ENCODE measurements around the gene RCN2.
"Not testable (repeated sequence)": the region's sequence is repeated elsewhere in the genome, so short reads cannot be mapped to it uniquely, and the experiment has no call there.

DNA sequence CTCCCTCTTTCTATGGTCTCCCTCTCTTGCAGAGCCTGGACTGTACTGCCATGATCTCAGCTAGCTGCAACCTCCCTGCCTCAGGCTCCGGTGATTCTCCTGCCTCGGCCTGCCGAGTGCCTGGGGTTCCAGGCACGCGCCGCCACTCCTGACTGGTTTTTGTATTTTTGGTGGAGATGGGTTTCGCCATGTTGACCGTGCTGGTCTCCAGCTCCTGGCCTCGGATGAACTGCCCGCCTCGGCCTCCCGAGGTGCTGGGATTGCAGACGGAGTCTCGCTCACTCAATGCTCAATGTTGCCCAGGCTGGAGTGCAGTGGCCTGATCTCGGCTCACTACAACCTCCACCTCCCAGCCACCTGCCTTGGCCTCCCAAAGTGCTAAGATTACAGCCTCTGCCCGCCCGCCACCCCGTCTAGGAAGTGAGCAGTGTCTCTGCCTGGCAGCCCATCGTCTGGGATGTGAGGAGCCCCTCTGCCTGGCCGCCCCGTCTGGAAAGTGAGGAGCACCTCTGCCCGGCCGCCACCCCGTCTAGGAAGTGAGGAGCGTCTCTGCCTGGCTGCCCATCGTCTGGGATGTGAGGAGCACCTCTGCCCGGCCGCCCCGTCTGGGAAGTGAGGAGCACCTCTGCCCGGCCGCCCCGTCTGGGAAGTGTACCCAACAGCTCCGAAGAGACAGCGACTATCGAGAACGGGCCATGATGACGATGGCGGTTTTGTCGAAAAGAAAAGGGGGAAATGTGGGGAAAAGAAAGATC lies 32.2 kb upstream of the RCN2 start:
- not testable (repeated sequence) for TF ChIP-seq CTCF, EZH2 (IDR thresholded peaks at IDR 0.05)

Data from neural progenitor cell (in vitro differentiated cells).